LoVo (cell line): Measurements from ENCODE around the gene ZMYND15.
"Not testable (repeated sequence)": the region's sequence is repeated elsewhere in the genome, so short reads cannot be mapped to it uniquely, and the experiment has no call there.

Source experiments
- DNase-seq: peaks from one replicate; pipeline ENCODE4 v3.0.0-alpha.2; 2016; ENCODE audit warnings: low spot score

ZMYND15 gene, protein sequence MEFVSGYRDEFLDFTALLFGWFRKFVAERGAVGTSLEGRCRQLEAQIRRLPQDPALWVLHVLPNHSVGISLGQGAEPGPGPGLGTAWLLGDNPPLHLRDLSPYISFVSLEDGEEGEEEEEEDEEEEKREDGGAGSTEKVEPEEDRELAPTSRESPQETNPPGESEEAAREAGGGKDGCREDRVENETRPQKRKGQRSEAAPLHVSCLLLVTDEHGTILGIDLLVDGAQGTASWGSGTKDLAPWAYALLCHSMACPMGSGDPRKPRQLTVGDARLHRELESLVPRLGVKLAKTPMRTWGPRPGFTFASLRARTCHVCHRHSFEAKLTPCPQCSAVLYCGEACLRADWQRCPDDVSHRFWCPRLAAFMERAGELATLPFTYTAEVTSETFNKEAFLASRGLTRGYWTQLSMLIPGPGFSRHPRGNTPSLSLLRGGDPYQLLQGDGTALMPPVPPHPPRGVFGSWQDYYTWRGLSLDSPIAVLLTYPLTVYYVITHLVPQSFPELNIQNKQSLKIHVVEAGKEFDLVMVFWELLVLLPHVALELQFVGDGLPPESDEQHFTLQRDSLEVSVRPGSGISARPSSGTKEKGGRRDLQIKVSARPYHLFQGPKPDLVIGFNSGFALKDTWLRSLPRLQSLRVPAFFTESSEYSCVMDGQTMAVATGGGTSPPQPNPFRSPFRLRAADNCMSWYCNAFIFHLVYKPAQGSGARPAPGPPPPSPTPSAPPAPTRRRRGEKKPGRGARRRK

DNA sequence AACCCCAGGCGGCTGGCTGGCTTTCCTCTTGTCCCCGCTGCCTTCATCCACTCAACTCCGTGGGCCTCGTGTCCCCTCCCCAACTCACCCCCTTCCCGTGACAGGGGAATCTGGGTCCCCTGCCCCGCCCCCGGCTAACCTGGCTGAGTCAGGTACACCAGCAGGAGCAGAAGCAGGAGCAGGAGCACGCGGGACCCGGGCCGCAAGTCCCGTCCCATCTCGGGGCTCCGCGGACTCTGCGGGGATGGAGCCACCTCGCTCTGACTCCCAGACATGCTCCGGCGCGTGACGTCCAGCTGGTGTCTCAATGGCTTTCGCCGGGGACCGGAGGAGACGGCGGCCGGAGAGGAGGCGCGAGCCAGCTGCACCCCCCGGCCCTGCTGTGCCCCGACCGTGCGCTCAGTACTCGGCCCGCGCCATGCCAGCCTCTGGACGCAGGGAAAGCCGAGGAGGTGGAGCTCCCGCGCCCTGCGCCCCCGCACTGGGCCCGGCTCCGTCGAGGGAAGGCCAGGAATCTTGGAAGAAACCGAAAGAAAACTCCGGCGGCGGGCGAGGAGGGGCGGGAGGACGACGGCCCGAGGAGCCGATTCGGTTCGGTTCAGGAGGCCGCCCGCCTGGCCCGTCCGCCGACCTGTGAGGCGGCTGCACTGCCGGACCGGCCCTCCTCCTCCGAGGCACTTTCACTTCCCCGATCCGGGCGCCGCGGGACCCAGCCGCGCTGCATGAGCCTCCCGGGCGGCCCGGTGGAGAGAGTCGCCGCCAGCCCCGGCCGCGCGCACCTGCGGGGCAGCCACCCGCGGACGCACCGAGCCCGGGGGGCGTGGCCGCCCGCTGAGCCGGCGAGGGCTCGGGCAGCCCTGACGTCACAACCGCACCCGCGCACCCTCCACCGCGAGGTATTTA, at the start of gene ZMYND15, which contains the start of gene CXCL16:
TSS of gene ZMYND15 (plus strand) at position 712 of the 903 bp plus-strand sequence. CDS start 716 bp downstream, outside the sequence.
TSS of gene CXCL16 (minus strand) at position 807 of the 903 bp plus-strand sequence. CDS start at position 218, 589 bp downstream.
- peak; percentile 58 for DNase-seq

DNA sequence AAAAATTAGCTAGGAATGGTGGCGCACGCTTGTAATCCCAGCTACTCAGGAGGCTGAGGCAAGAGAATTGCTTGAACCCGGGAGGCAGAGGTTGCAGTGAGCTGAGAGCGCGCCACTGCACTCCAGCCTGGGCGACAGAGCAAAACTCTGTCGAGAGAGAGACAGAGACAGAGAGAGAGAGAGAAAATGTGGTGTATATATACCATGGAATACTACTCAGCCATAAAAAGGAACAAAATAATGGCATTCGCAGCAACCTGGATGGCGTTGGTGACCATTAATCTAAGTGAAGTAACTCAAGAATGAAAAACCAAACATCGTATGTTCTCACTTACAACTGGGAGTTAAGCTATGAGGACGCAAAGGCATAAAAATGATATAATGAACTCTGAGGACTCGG, 49.8 kb upstream of the ZMYND15 start:
- DNase-seq, result not testable (repeated sequence)

GRCh38 chr17:4690745-4691144, 48.9 kb upstream of the ZMYND15 start:
- no peak for DNase-seq

GRCh38 chr17:4691686-4692085, 47.9 kb upstream of the ZMYND15 start:
- no peak for DNase-seq

DNA sequence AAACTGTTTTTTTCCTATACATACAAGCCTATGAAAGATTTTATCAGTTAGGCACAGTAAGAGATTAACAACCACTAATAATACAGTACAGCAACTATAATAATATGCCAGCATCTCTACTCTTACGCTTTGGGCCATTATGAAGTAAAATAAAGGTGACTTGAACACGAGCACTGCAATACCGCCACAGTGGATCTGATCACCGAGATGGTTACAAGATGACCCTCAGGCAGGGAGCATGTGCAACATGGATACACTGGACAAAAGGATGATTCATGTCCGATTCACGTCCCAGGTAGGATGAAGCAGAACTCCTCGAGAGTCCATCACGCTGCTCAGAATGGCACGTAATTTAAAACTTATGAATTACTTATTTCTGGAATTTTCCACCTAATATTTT, 46.2 kb upstream of the ZMYND15 start:
- no peak for DNase-seq

DNA sequence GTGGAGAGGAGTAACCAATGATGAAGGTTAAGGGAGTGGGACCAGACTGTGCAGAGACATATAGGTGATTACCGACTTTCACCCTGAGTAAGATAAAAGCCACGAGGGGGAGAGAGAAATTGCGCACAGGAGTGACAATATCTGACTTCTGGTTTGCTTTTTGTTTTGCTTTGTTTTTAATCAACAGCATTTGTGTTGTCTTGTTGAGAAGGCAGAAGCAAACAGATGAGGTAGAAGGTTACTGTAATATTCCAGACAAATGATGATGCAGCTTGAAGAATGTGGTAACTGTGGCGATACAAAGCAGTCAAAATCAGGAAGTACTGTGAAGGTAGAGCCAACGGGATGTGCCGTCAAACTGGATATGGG, 43.2 kb upstream of the ZMYND15 start:
- DNase-seq, result no peak

GRCh38 chr17:4699401-4700056, 40.1 kb upstream of the ZMYND15 start:
- DNase-seq, result not testable (repeated sequence)

DNA sequence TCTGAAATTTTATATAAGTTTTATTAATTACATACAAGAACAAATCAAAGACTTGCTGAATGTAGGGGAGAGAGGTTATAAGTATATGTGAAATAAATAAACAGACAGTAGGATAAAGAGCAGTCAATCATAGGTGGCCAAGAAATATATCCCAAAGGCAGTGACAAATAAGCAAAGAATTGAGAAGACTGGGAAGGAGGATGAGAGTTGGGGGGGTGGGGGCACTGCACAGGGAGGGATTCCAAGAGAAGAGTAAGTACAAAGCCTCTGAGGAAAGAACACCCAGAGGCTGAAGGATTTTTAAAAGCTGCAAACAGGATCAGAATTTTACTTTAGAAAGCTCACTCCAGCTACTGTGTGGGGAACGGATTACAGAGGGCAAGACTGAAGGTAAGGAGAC, 38.5 kb upstream of the ZMYND15 start:
- no peak for DNase-seq

DNA sequence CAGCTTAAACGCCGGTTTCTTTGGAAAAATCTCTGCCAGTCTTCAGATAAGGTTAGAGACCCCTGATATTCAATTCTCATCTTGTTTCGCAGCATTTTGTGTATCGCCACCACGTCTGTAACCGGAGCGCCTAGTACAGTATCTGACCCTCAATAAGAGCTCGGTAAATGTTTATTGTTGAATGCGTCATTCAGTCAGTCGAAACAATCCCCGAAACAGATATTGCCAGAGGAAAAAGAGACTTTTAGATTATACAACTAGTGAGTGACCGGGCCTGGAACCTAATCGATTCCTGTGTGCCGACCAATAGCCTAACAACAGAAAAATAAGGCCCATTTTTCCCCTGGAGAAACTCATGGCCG, 36.3 kb upstream of the ZMYND15 start:
- DNase-seq, result no peak

GRCh38 chr17:4704574-4704907, 35.1 kb upstream of the ZMYND15 start:
- DNase-seq, result not testable (repeated sequence)

GRCh38 chr17:4704991-4705390, 34.6 kb upstream of the ZMYND15 start:
- DNase-seq, result no peak

- no peak for DNase-seq
Measured at GRCh38 chr17:4706121-4706520, 33.5 kb upstream of the ZMYND15 start.

- DNase-seq, result no peak
Measured at GRCh38 chr17:4708436-4708835, 31.2 kb upstream of the ZMYND15 start.

DNA sequence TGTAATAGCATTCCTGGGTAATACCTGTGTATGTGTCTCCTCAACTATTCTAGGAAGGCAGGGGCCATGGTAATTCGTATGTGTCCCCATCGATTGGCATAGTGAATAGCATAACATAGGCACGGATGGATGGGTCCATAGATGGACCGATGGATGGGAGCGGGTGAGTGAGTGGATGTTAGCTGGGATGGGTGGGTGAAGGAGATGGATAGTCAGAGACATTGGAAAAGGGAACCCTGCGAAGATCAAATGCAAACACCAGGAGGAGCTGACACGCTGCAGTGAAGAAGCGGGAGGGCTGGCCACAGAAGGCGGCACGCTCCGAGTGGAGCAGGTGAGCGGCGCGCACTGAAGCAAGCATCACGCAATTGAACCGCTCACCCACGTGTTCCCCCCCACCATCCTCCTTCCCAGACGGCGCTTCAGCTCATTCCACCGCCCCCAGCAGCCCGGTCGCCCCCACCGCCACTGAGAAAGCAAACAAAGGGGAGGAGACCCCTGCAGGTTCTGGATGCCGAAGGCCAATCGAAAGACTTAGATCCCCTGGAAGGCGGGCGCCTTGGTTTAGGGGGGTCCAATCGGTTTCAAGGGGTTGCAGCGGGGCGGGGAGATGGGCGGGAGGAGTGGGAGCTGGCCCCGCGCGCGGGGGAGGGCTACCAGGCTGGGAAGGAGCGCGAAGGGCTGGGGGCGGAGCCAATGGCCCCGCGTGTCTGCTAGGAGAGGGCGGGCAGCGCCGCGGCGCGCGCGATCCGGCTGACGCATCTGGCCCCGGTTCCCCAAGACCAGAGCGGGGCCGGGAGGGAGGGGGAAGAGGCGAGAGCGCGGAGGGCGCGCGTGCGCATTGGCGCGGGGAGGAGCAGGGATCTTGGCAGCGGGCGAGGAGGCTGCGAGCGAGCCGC, 29.6 kb upstream of the ZMYND15 start, which contains the start of gene ARRB2:
TSS of gene ARRB2 (plus strand) at position 839 of the 899 bp plus-strand sequence. CDS start 90 bp downstream, outside the sequence.
- DNase-seq, result peak; percentile 95

- DNase-seq, result no peak
Measured at GRCh38 chr17:4710693-4711634, 28.7 kb upstream of the ZMYND15 start.

- DNase-seq, result no peak
Measured at GRCh38 chr17:4711661-4712181, 27.9 kb upstream of the ZMYND15 start.

DNA sequence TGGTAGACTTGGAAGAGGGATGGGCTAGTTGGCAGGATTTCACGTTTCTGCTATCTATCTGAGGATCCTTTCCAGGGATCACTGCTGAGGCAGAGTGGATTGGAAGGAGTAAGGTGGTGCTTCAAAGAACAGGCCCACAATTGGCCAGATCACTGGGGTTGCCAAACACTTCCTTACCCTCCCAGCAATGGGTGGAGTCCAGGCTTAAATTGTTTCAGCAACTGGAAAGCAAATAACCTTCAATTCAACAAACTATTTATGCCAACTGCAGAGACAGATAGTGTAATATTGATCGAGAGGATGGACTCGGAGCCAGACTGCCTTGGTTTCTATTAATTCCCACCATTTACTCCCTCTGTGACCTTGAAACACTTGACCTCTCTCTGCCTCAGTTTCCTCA, 27.1 kb upstream of the ZMYND15 start:
- DNase-seq, result no peak

DNA sequence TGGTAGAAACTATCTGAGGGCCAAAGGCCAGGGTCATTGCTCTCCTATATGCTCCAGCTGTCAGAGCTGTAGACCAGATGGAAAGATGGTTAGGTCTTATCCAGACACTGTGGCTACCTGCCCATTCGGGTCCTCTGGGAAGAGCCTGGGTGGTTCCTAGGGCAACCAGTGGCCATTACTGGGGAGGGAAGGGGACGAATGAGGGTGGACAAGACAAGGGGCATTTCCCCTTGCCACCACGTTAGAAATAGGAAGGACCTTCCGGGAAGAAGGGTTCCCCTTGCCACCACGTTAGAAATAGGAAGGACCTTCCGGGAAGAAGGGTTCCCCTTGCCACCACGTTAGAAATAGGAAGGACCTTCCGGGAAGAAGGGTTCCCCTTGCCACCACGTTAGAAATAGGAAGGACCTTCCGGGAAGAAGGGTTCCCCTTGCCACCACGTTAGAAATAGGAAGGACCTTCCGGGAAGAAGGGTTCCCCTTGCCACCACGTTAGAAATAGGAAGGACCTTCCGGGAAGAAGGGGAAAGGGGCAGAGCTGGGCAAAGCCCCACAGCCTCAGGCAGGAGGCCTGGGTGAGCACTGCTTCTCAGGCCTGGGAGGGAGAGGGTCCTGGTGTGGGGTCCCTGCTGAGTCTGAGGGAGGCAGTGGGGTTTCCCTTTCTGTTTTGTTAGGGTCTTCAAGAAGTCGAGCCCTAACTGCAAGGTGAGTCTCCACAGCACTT, 25.1 kb upstream of the ZMYND15 start:
- DNase-seq, result not testable (repeated sequence)
